ENCODE data around the gene MT2A.

MT2A gene

DNA sequence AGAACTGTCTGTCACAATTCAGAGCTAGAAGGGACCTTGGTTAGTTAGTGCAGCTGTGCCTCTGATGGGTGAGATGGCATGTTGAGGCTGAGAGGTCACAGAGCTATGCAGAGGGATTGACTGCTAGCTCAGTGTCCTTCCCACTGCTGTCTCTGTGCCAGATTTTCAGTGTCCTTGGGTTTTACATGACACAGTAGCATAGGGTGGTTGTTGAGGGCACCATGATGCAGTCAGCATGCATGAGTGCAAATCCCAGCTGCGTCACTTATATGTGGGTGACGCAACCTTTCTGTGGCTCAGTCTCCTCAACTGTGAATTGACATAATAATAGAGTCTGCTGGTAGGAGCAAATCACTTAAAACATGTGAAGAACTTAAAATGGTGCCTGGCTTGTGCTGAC lies 32.8 kb downstream of the MT2A start:
- DNase-seq: no peak

DNA sequence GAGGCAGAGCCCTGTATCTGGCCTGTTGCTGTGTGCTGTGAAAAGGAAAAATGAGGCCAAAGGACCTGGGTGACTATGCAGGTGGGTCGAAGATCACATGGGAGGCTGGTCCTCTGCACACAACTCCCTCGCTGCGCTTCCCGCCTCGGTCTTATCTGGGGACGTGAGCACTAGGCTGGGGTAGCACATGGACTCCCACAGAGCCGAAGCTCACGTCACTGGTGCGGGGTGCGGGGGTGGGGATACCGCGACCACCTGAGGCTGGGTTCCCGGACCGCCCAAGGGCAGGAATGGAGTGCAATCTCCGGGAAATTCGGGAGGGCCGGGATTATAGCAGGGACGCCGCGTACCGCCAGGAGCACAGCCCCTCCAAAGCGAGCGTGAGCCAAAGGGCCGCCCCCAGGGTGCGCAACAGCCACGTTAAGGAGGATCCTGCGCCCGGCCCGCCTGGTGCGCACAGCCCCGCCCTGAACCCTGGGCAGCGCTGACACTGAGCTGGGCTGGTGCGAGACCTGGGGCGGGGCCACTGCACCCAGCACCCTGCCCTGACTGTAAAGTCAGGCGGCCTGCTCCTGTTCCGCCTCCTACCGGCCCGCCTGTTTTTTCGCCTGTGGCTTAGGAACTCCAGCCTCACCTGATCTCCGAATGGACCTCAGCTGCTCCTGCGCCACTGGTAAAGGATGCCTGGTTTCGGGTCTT lies 34.8 kb downstream of the MT2A start:
- no peak for DNase-seq

DNA sequence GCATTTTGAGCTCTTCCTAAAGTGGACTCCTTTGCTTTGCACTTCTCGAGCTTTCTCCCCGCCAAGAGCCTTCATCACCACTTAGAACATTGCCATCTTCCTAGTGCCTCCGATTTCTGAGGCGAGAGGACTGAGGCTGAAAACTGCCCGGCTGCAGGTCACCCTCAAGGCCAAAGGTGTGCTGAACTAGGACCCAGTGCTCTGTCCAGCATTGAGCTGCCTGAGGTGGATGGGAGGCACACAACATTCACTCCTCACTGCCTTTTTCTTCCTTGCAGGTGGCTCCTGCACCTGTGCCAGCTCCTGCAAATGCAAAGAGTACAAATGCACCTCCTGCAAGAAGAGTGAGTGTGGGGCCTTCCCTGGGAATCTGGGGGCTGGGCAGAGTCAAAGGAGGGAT lies 35.4 kb downstream of the MT2A start:
- no peak for DNase-seq

DNA sequence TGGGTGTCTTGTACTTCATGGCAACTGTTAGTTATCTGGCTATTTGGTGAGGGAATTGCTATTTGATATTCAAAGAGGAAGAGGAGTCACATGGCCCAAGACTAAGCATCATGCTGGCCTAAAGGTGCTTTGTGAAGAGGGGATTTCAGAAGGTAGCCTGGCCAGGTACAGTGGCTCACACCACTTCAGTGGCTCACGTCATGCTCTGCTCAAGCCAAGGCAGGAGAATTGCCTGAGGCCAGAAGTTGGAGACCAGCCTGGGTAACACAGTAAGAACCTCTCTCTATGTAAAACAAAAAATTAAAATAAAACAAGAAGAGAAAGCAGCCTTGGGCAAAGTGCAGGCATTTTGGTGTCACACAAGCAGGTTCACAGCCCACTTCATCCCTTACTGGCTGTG lies 36.9 kb downstream of the MT2A start:
- no peak for DNase-seq

DNA sequence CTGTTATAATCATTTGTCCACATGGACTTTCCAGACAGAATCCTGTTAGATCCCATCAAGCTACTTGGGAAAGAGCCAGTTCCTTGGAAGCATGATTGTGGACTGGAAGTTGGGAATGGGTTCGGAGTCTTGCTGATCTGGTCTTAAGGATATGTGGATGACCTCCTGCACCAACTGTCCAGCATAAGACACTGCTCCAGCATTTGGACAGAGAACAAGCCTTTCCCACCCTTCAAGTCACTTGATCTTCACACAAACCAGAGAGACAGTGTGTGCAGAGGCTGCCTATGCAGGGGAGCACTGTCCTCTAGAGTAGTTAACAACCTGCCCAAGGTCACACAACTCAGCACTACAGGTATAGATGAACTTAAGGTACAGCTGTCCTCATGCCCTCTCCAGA lies 37.5 kb downstream of the MT2A start:
- no peak for DNase-seq

DNA sequence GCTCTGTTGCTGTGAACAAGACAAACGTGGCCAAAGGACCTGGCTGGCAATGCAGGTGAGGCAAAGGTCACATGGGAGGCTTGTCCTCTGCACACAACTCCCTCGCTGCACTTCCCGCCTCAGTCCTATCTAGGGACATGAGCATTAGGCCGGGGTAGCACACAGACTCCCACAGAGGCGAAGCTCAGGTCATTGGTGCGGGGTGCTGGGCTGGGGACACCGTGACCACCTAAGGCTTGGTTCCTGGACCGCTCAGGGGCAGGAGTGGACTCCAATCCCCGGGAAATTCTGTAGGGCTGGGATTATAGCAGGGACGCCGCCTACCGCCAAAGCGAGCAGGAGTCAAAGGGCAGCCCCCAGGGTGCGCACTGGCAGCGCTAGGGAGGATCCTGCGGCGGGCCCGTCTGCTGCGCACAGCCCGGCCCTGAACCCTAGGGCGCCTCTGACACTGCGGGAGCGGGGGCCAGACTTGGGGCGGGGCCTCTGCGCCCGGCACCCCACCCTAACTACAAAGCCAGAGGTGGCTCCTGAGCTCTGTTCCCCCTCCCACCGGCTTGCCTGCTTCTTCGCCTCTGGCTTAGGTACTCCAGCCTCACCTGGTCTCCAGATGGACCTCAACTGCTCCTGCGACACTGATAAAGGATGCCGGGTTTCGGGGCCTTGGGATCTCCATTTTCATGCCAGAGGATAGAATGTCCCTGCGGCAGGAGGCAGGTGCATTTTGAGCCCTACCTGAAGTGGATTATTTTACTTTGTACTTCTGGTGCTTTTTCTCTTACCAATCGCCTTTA lies 39.5 kb downstream of the MT2A start:
- no peak for DNase-seq

DNA sequence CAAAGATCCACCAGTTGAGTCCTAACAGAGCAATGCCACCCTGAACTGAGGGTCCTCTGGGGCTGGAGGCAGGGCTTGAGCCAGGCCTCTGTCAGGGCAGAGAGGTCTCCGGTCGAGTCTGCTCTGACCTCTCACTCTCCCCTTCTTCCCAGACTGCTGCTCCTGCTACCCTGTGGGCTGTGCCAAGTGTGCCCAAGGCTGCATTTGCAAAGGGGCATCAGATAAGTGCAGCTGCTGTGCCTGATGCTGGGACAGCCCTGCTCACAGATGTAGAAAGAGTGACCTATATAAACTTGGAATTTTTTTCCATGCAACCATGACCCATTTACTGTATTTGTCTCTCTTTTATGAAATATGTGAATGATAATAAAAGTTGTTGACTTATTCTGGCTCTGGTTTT lies 40.9 kb downstream of the MT2A start:
- no peak for DNase-seq

DNA sequence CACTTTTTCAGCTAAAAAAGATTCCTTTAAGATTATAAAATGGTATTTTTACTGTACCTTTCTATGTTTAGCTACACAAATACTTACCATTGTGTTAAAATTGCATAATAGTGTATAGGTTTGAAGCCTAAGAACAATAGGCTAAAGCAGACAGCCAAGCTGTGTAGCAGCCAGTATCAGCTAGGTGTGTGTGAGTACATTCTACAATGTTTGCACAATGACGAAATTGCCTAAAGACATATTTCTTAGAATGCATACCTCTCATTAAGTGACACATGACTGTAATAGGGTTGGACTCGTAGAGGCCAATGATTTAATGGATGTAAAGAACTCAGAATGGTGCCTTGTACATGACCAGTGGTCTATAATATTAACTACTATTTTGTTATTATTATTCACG lies 41.4 kb downstream of the MT2A start:
- no peak for DNase-seq

DNA sequence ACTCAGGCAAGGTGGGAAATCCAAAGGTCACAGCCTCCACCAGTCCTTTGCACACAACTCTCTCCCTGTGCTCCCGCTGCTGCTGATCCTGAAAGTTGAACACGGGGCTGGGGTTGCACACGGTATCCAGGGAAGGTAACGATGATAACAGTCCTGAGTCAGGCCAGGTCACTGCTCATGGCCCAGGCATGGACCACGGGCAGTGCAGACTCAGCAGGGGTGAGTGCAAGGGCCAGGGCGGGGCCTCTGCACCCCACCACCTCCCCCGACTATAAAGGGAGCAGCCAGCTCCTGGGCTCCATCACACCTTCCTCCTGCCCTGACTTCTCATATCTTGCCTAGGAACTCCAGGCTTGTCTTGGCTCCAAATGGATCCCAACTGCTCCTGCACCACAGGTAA lies 43.2 kb downstream of the MT2A start, which contains the start of gene MT1B:
TSS of gene MT1B (plus strand) at position 301 of the 400 bp plus-strand sequence. CDS start at position 369, 68 bp downstream.
- no peak for DNase-seq

DNA sequence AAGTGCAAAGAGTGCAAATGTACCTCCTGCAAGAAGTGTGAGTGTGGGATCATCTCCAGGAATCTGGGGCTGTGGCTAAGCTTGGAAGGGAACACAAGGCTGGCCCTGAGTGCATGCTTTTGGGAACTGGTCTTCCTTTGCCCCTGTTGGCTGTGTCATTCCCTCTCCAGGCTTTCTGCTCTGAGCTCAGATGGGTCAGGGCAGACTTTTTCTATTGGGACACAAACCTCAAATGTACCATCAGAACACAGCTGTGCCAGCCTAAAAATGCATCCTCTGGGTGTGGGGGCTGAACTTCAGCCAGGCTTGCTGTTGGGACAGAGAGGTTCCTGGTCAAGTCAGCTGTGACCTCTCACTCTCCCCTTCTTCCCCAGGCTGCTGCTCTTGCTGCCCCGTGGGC lies 44.2 kb downstream of the MT2A start:
- DNase-seq: no peak

DNA sequence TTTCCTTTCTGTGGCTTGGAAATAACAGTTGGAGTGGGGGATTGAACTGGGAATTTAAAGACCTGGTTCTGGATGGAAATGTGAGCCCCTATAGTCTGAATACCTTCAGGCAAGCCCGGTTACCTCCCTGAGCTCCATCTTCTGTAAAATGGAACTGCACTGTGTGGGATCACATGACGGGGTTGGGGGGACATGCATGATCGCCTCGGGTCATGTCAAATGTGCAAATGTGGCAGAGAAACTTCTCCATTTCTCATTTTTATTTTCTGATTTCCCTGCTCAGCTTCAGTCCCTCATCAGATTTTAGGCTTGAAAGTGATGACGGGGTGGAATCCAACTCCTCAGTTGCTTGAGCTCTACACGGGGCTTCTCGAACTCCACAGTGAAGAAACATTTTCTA lies 44.8 kb downstream of the MT2A start:
- no peak for DNase-seq

DNA sequence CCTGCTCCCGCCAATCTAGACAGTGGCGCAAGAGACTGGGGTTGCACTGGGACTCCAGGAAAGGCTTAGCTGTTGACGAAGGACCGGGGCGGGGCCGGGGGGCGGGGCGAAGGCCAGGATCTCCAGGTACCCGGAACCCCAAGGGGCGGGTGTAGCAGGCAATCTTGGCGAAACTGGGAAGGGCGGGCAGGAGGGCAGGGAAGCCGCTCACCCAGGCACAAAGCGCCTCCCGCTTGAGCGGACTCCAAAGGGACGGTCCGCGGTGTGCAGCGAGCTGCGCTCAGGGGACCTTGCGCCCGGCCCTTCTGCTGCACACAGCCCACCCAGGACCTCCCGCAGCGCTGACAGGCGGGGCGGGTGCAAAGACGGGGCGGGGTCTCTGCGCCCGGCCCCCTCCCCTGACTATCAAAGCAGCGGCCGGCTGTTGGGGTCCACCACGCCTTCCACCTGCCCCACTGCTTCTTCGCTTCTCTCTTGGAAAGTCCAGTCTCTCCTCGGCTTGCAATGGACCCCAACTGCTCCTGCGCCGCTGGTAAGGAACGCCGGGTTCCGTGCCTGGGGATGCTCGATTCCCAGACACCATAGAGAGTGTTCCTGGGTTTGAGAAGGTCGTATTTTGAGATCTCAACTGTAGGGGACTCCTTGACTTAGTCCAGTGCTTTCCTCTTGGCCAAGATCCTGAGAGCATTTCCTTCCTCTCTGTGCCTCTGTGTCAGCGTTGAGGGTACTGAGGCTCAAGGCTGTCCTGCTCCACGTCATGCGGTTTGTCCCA lies 49.4 kb downstream of the MT2A start, which contains the start of gene MT1F:
TSS of gene MT1F (plus strand) at position 405 of the 772 bp plus-strand sequence. CDS start at position 505, 100 bp downstream.
- DNase-seq: peak; percentile 23

DNA sequence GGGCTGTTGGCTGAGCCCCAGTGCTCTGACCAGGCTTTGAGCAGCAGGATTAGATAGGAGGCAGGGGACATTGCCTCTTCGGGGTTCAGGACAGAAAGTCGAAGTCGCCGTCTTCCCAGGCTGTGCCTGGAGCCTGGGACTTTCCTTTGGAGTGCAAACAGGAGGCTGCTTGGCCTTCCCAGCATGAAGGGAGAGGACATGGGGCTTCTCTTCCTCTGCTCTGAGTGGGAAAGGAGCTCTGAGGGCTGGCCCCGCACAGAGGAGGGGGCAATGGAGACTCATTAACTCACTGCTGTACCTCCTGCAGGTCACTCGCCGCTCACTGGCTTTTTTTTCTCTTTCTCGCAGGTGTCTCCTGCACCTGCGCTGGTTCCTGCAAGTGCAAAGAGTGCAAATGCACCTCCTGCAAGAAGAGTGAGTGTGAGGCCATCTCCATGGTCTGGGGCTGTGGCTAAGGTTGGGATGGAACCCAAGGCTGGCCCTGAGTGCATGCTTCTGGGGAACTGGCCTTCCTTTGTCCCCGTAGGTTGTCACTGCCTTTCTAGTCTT lies 50.0 kb downstream of the MT2A start:
- DNase-seq: no peak

Measured in fibroblast of skin of right biceps (primary cell).